Stimulated activated CD4-positive, alpha-beta T cell treated with anti-CD3 and anti-CD28 coated beads, Interleukin-15, amount 100 ng/mL, for 24 hours (primary cell): ENCODE measurements around the gene MNT.

Source experiments
- DNase-seq: peaks from one replicate; pipeline ENCODE4 v3.0.0-alpha.2; 2020

The MNT gene

GRCh38 chr17:2362416-2362815 is 38.4 kb downstream of the MNT start:
- no peak for DNase-seq

- DNase-seq: no peak
Measured at GRCh38 chr17:2362016-2362415, 38.8 kb downstream of the MNT start.

- DNase-seq: no peak
Measured at GRCh38 chr17:2361010-2361760, 39.7 kb downstream of the MNT start.

- DNase-seq: no peak
Measured at GRCh38 chr17:2357931-2358434, 42.9 kb downstream of the MNT start.

GRCh38 chr17:2357237-2357636 is 43.6 kb downstream of the MNT start:
- DNase-seq: no peak

- DNase-seq: no peak
Measured at GRCh38 chr17:2354311-2354710, 46.5 kb downstream of the MNT start.

- DNase-seq: no peak
Measured at GRCh38 chr17:2351269-2351668, 49.6 kb downstream of the MNT start.

GRCh38 chr17:2347805-2348685 is 52.8 kb downstream of the MNT start:
- no peak for DNase-seq

GRCh38 chr17:2346475-2346874 is 54.4 kb downstream of the MNT start:
- no peak for DNase-seq

- DNase-seq: no peak
Measured at GRCh38 chr17:2344528-2344927, 56.3 kb downstream of the MNT start.

- peak; percentile 58 for DNase-seq
Measured at GRCh38 chr17:2343421-2343820, 57.4 kb downstream of the MNT start.

- DNase-seq: peak; percentile 21
Measured at GRCh38 chr17:2338315-2338657, 62.6 kb downstream of the MNT start.

- DNase-seq: peak; percentile 76
Measured at GRCh38 chr17:2337544-2338314, 63.1 kb downstream of the MNT start.

- DNase-seq: peak; percentile 78
Measured at GRCh38 chr17:2336852-2337543, 63.9 kb downstream of the MNT start, which contains the start of gene SGSM2. TSS of gene SGSM2 (plus strand) at chr17:2337501. CDS start at chr17:2337689, 188 bp downstream.

- peak; percentile 95 for DNase-seq
Measured at GRCh38 chr17:2336215-2336851, 64.5 kb downstream of the MNT start, which contains the start of gene TSR1. TSS of gene TSR1 (minus strand) at chr17:2336457. CDS start at chr17:2336427, 30 bp downstream.

- DNase-seq: no peak
Measured at GRCh38 chr17:2335726-2336214, 65.1 kb downstream of the MNT start.
